GM18907 (cell line): ENCODE measurements around the gene GGCT.
"Not testable (repeated sequence)": the region's sequence is repeated elsewhere in the genome, so short reads cannot be mapped to it uniquely, and the experiment has no call there.

Experiments
- ATAC-seq: cut with Tn5 transposase; IDR thresholded peaks from one replicate; pipeline ENCODE4 v1.9.1; 2021; ENCODE audit warnings: mild to moderate bottlenecking, moderate library complexity; ENCODE audit not compliant: unreplicated experiment

The GGCT gene

GRCh38 chr7:30504301-30505173 is at the start of gene GGCT:
TSS of gene GGCT (minus strand) at chr7:30504829. CDS start at chr7:30504709, 120 bp downstream.
- ATAC-seq: peak; percentile 99

GRCh38 chr7:30553546-30553945 is 48.9 kb upstream of the GGCT start:
- ATAC-seq: no peak

- ATAC-seq: no peak
Measured at GRCh38 chr7:30553141-30553540, 48.5 kb upstream of the GGCT start.

- ATAC-seq: no peak
Measured at GRCh38 chr7:30552330-30552729, 47.7 kb upstream of the GGCT start.

GRCh38 chr7:30549931-30550493 is 45.4 kb upstream of the GGCT start:
- no peak for ATAC-seq

- peak; percentile 59 for ATAC-seq
Measured at GRCh38 chr7:30548845-30549244, 44.2 kb upstream of the GGCT start.

- no peak for ATAC-seq
Measured at GRCh38 chr7:30546596-30546995, 42.0 kb upstream of the GGCT start.

- no peak for ATAC-seq
Measured at GRCh38 chr7:30545791-30546555, 41.3 kb upstream of the GGCT start.

- no peak for ATAC-seq
Measured at GRCh38 chr7:30543813-30544525, 39.3 kb upstream of the GGCT start.

GRCh38 chr7:30543115-30543514 is 38.5 kb upstream of the GGCT start:
- not testable (repeated sequence) for ATAC-seq

GRCh38 chr7:30533886-30534285 is 29.3 kb upstream of the GGCT start:
- ATAC-seq: no peak

- no peak for ATAC-seq
Measured at GRCh38 chr7:30531286-30531685, 26.7 kb upstream of the GGCT start.

- no peak for ATAC-seq
Measured at GRCh38 chr7:30530373-30530772, 25.7 kb upstream of the GGCT start.

GRCh38 chr7:30528779-30529178 is 24.1 kb upstream of the GGCT start:
- ATAC-seq: no peak

GRCh38 chr7:30527297-30527696 is 22.7 kb upstream of the GGCT start:
- not testable (repeated sequence) for ATAC-seq

- ATAC-seq: no peak
Measured at GRCh38 chr7:30526163-30526562, 21.5 kb upstream of the GGCT start.

GRCh38 chr7:30525429-30525828 is 20.8 kb upstream of the GGCT start:
- ATAC-seq: no peak

- no peak for ATAC-seq
Measured at GRCh38 chr7:30524545-30524944, 19.9 kb upstream of the GGCT start.

GRCh38 chr7:30523466-30523865 is 18.8 kb upstream of the GGCT start:
- no peak for ATAC-seq

- no peak for ATAC-seq
Measured at GRCh38 chr7:30522159-30522558, 17.5 kb upstream of the GGCT start.

- no peak for ATAC-seq
Measured at GRCh38 chr7:30521532-30521931, 16.9 kb upstream of the GGCT start.
